NCI-H146 (cell line): ENCODE data around the gene ALPK3.

Experiments used
- DNase-seq: peaks from one replicate; lab custom pipeline; 2025; lab: John Stamatoyannopoulos, UW

Gene ALPK3

GRCh38 chr15:84816694-84817465 is at the start of gene ALPK3:
Gene ALPK3 (plus strand): TSS chr15:84817356. CDS start chr15:84817453, 97 bp downstream.
- no peak for DNase-seq

- no peak for DNase-seq
Observed at GRCh38 chr15:84772031-84772430, 45.1 kb upstream of the ALPK3 start.

- DNase-seq = no peak
Observed at GRCh38 chr15:84772467-84772866, 44.7 kb upstream of the ALPK3 start.

- DNase-seq = no peak
Observed at GRCh38 chr15:84773716-84774115, 43.4 kb upstream of the ALPK3 start.

- no peak for DNase-seq
Observed at GRCh38 chr15:84775867-84776449, 41.2 kb upstream of the ALPK3 start.

GRCh38 chr15:84778194-84778593 is 39.0 kb upstream of the ALPK3 start:
- DNase-seq = no peak

- no peak for DNase-seq
Observed at GRCh38 chr15:84780492-84780891, 36.7 kb upstream of the ALPK3 start.

GRCh38 chr15:84781495-84781894 is 35.7 kb upstream of the ALPK3 start:
- no peak for DNase-seq

- no peak for DNase-seq
Observed at GRCh38 chr15:84782346-84782745, 34.8 kb upstream of the ALPK3 start.

- DNase-seq = no peak
Observed at GRCh38 chr15:84783493-84784251, 33.5 kb upstream of the ALPK3 start.

- no peak for DNase-seq
Observed at GRCh38 chr15:84784262-84784661, 32.9 kb upstream of the ALPK3 start.

- no peak for DNase-seq
Observed at GRCh38 chr15:84785053-84785452, 32.1 kb upstream of the ALPK3 start.

- no peak for DNase-seq
Observed at GRCh38 chr15:84788500-84788899, 28.7 kb upstream of the ALPK3 start.

- DNase-seq = no peak
Observed at GRCh38 chr15:84789762-84790161, 27.4 kb upstream of the ALPK3 start.

- no peak for DNase-seq
Observed at GRCh38 chr15:84790676-84791075, 26.5 kb upstream of the ALPK3 start.

GRCh38 chr15:84791763-84792162 is 25.4 kb upstream of the ALPK3 start:
- DNase-seq = no peak

GRCh38 chr15:84793431-84794161 is 23.6 kb upstream of the ALPK3 start:
- DNase-seq = no peak

- no peak for DNase-seq
Observed at GRCh38 chr15:84794162-84794547, 23.0 kb upstream of the ALPK3 start.

GRCh38 chr15:84795186-84795585 is 22.0 kb upstream of the ALPK3 start:
- no peak for DNase-seq

GRCh38 chr15:84797212-84797611 is 19.9 kb upstream of the ALPK3 start:
- DNase-seq = no peak

GRCh38 chr15:84797801-84798200 is 19.4 kb upstream of the ALPK3 start:
- DNase-seq = no peak

- DNase-seq = no peak
Observed at GRCh38 chr15:84798436-84798946, 18.7 kb upstream of the ALPK3 start.
